Panc1 (cell line): ENCODE data around the gene AMER1. TPM values are rescaled to one million over a fixed set of nuclear protein-coding genes. Genes with fewer than 3 reads are reported as not detected.

Source experiments
- ATAC-seq: fragments of 200-7000 bp; cut with Tn5 transposase; 2 replicates; pipeline ENCODE4 v1.9.1; 2020; ENCODE audit warnings: mild to moderate bottlenecking, moderate library complexity
- BruUV-seq: library from RNA; stranded (reverse); fragments of 400-500 nt; replicated peaks from 2 replicates; lab custom pipeline; 2021; lab: Mats Ljungman, UMichigan
- CTCF ChIA-PET: fragments of 300-600 bp; sonication (Branson Sonifier 250); formaldehyde crosslinking; loops from one replicate; lab custom pipeline; 2022; ENCODE audit warnings: antibody characterized with exemption; lab: Charles Lee
- POLR2A ChIA-PET: fragments of 300-600 bp; sonication (Branson Sonifier 250); formaldehyde crosslinking; loops from one replicate; lab custom pipeline; 2022; ENCODE audit warnings: antibody characterized with exemption; lab: Charles Lee
- DNase-seq: peaks from one replicate; pipeline ENCODE4 v3.0.0-alpha.2; 2010; ENCODE audit warnings: low read depth, low spot score
- H3K27ac ChIP-seq: 2 replicates; pipeline ENCODE4 v1.5.1; 2011; ENCODE audit warnings: mild to moderate bottlenecking, low read length, inconsistent platforms
- H3K27me3 ChIP-seq: fragments of 200-500 bp; sonication (Bioruptor generic); 2 replicates; pipeline ENCODE4 v1.6.0; 2014; ENCODE audit warnings: low read length, inconsistent platforms; ENCODE audit not compliant: control insufficient read depth, insufficient read depth
- H3K36me3 ChIP-seq: fragments of 200-500 bp; sonication (Bioruptor generic); 2 replicates; pipeline ENCODE4 v1.5.1; 2014; ENCODE audit warnings: inconsistent platforms, mild to moderate bottlenecking, low read length, moderate library complexity; ENCODE audit not compliant: control insufficient read depth, insufficient read depth
- H3K4me1 ChIP-seq: 2 replicates; pipeline ENCODE4 v1.5.1; 2011; ENCODE audit warnings: inconsistent platforms, mild to moderate bottlenecking, low read length, moderate library complexity; ENCODE audit not compliant: control insufficient read depth, insufficient read depth
- H3K4me3 ChIP-seq, 2 experiments: 2 replicates each; pipeline ENCODE4 v1.5.1; 2011 to 2012; ENCODE audit warnings: low read depth in 2 of 2, low read length in 2 of 2, mild to moderate bottlenecking in 2 of 2, inconsistent platforms in 1 of 2, moderate library complexity in 1 of 2
- H3K9me3 ChIP-seq: fragments of 200-500 bp; sonication (Bioruptor generic); 2 replicates; pipeline ENCODE4 v1.5.1; 2014; ENCODE audit warnings: low read depth, mild to moderate bottlenecking, inconsistent platforms, low read length, moderate library complexity; ENCODE audit not compliant: control insufficient read depth, insufficient read depth
- CTCF ChIP-seq: fragments of 450-650 bp; IDR thresholded peaks from 2 replicates; pipeline ENCODE4 v1.5.1; 2017; ENCODE audit warnings: mild to moderate bottlenecking
- POLR2AphosphoS5 ChIP-seq: IDR thresholded peaks from 2 replicates; pipeline ENCODE4 v1.6.1; 2012; ENCODE audit warnings: mild to moderate bottlenecking, low read depth, low read length, moderate library complexity
- REST ChIP-seq, 2 experiments: IDR thresholded peaks; 2 replicates each; pipeline ENCODE4 v1.6.1; 2011 to 2012; ENCODE audit warnings: low read depth in 2 of 2, control low read depth in 1 of 2, low read length in 1 of 2, mild to moderate bottlenecking in 1 of 2, moderate library complexity in 1 of 2; ENCODE audit not compliant: insufficient read depth in 1 of 2
- SIN3A ChIP-seq: IDR thresholded peaks from 2 replicates; pipeline ENCODE4 v1.6.1; 2012; ENCODE audit warnings: low read depth, mild to moderate bottlenecking, low read length, moderate library complexity, borderline replicate concordance; ENCODE audit not compliant: insufficient read depth
- TCF7L2 ChIP-seq: IDR thresholded peaks from 2 replicates; pipeline ENCODE4 v1.6.1; 2011; ENCODE audit warnings: mild to moderate bottlenecking, low read depth, low read length, inconsistent platforms
- in situ Hi-C: cut with HindIII; loops from 2 replicates; pipeline ENCODE4 v1.10.0; 2016; ENCODE audit warnings: low sequenced_read_pairs, low pct_unique_long_range_greater_than_20kb
- intact Hi-C: fragments of 100-400 bp; cut with micrococcal nuclease; formaldehyde crosslinking; loops from one replicate; pipeline ENCODE4 v1.10.0; 2022; ENCODE audit not compliant: unreplicated experiment
- total RNA-seq: library from RNA; stranded (reverse); gene quantifications from one replicate; pipeline ENCODE4 v1.2.1, GENCODE V29; 2021; ENCODE audit not compliant: unreplicated experiment

The AMER1 gene
- total RNA-seq, 1 experiment from 2014 or later: 3.9 TPM

GRCh38 chrX:64150775-64151174, 54.7 kb downstream of the AMER1 start:
- Histone ChIP-seq H3K9me3 (no peaks in the 10 kb centered on the region), H3K4me3 (no peak overlapping the region), H3K4me1 (no peaks in the 10 kb centered on the region), H3K27me3 (no peaks in the 10 kb centered on the region), H3K27ac (no peak overlapping the region), H3K36me3 (no peaks in the 10 kb centered on the region)
- BruUV-seq: no TSS peak
- ATAC-seq: no peak
- intact Hi-C loops: no loop called here
- in situ Hi-C loops: no loop called here
- DNase-seq: no peak
- TF ChIP-seq POLR2AphosphoS5: no peak
- no peak for TF ChIP-seq TCF7L2
- TF ChIP-seq CTCF: no peak
- no peak for TF ChIP-seq REST (IDR thresholded peaks at IDR 0.05; ENCODE audit: insufficient read depth in 1 of 2, low read depth in 2 of 2, low read length in 1 of 2)
- TF ChIP-seq SIN3A: no peak
- CTCF ChIA-PET: no interaction called here
- POLR2A ChIA-PET: no interaction called here

Other genes with a start within 250 kb of the AMER1 start
- not detected for gene ASB12, start 24.9 kb upstream of the AMER1 start, total RNA-seq
- 1.3 TPM for gene MTMR8, start 189.7 kb upstream of the AMER1 start, total RNA-seq